K562 (cell line): ENCODE data around the gene MAST1. TPM values are rescaled to one million over a fixed set of nuclear protein-coding genes. Genes with fewer than 3 reads are reported as not detected.
A peak's percentile ranks its signal among the peaks of the same experiment; 100 is the strongest.

Source experiments
- CHD2 ChIP-seq: IDR thresholded peaks from 2 replicates; pipeline ENCODE4 v1.6.1; 2011; ENCODE audit warnings: low read depth, low read length
- CHD7 ChIP-seq: fragments of 200-600 bp; sonication (generic); IDR thresholded peaks from one replicate; pipeline ENCODE4 v1.6.1; 2012; ENCODE audit warnings: mild to moderate bottlenecking, low read depth, low read length, inconsistent platforms
- EGR1 ChIP-seq: fragments of 450-650 bp; conservative IDR thresholded peaks from 2 replicates; pipeline ENCODE4 v1.6.1; 2017; ENCODE audit warnings: mild to moderate bottlenecking
- MAZ ChIP-seq, 2 experiments: fragments of 450-650 bp in 1 of 2; sonication (generic) in 1 of 2; formaldehyde crosslinking; IDR thresholded peaks in 1 of 2; conservative IDR thresholded peaks in 1 of 2; 2 replicates each; pipeline versions ENCODE4 v1.4.0 to v1.5.0; 2020; ENCODE audit warnings: mild to moderate bottlenecking in 1 of 2, missing genetic modification reagents in 1 of 2
- MNT ChIP-seq, 2 experiments: fragments of 450-650 bp; conservative IDR thresholded peaks; 2 replicates each; pipeline ENCODE4 v1.6.1; 2017; ENCODE audit warnings: mild to moderate bottlenecking in 2 of 2, moderate library complexity in 2 of 2
- NR1H2 ChIP-seq: sonication (generic); formaldehyde crosslinking; IDR thresholded peaks from 2 replicates; pipeline ENCODE4 v1.4.0; 2020; ENCODE audit warnings: mild to moderate bottlenecking, missing genetic modification reagents
- RBM22 ChIP-seq: fragments of 200-400 bp; formaldehyde crosslinking; IDR thresholded peaks from 2 replicates; pipeline ENCODE4 v1.6.1; 2018; ENCODE audit warnings: low read length, low read depth; ENCODE audit not compliant: poor library complexity, severe bottlenecking
- THAP12 ChIP-seq: fragments of 250-450 bp; sonication (Bioruptor Pico); IDR thresholded peaks from 2 replicates; pipeline ENCODE4 v1.9.0; 2021; ENCODE audit warnings: mild to moderate bottlenecking, inconsistent platforms
- THAP7 ChIP-seq: fragments of 250-450 bp; sonication (Bioruptor Pico); IDR thresholded peaks from 2 replicates; pipeline ENCODE4 v1.5.0; 2021
- polyA plus RNA-seq, 8 experiments: library from polyadenylated mRNA; depleted of rRNA in 4 of 8; stranded (reverse) in 5 of 8; unstranded in 3 of 8; fragments of >200 nt; fragmentation: Nextera tagmentation in 2 of 8; fragmentation: Illumina TruSeq in 1 of 8; extraction: Ambion mirVana in 2 of 8; extraction: Trizol in 1 of 8; gene quantifications; 2 replicates each; pipeline versions ENCODE4 v1.2.1 to v1.2.3, GENCODE V29; 2011 to 2014; ENCODE audit warnings: inconsistent platforms in 1 of 8, missing spikeins in 1 of 8
- total RNA-seq, 7 experiments: library from RNA; depleted of rRNA in 6 of 7; stranded (reverse); fragments of >200 nt in 6 of 7; fragmentation: Illumina TruSeq in 2 of 7; extraction: Trizol in 2 of 7; gene quantifications; 2 replicates each; pipeline versions ENCODE4 v1.2.1 to v1.2.3, GENCODE V29; 2011 to 2021; ENCODE audit warnings: low replicate concordance in 1 of 7

Gene MAST1
- total and polyA plus RNA-seq, 9 of the 15 experiments (the other 6 are each of a cell fraction or from before 2014, with no cell fraction given) = 0.48 to 10.3 (median 3.9) TPM

GRCh38 chr19:12793290-12794195 lies 44.8 kb upstream of the MAST1 start (continued):
- TF ChIP-seq MNT (conservative IDR thresholded peaks at IDR 0.05) (peak; percentile 82 to 92), MAZ (CRISPR knock-in tag; conservative IDR thresholded peaks at IDR 0.05 in 1 of 2, IDR thresholded peaks at IDR 0.05 in 1 of 2) (peak; percentile 43 to 80; a peak in 3 of 4 replicates), CHD7 (peak; percentile 54), THAP12 (0 out of 2 replicates have a peak, but pooled peaks have one; percentile 25), RBM22 (peak; percentile 98), CHD2 (peak; percentile 70), EGR1 (peak; percentile 75), THAP7 (CRISPR knock-in tag) (no peak), NR1H2 (CRISPR knock-in tag) (peak; percentile 65; the same call in 1 of the 2 replicates)
